ENCODE results near the gene ACOX1.

The ACOX1 gene

GRCh38 chr17:75917141-75917916 is 61.6 kb downstream of the ACOX1 start:
- DNase-seq = no peak
- Mint-ChIP-seq H3K4me1 (peaks cover 9% of the 10 kb centered on the region), H3K27ac (no peak overlapping the region), H3K4me3 (no peak overlapping the region), H3K36me3 (ENCODE audit: low read depth) (no peaks in the 10 kb centered on the region), H3K27me3 (ENCODE audit: low read depth, poor library complexity) (peaks cover 4% of the 10 kb centered on the region), H3K9me3 (no peaks in the 10 kb centered on the region)
- no peak for TF ChIP-seq CTCF (IDR thresholded peaks at IDR 0.05)

GRCh38 chr17:75915268-75915667 is 63.7 kb downstream of the ACOX1 start:
- no peak for TF ChIP-seq CTCF (IDR thresholded peaks at IDR 0.05)
- Mint-ChIP-seq H3K4me1 (peaks cover 9% of the 10 kb centered on the region), H3K27ac (no peak overlapping the region), H3K27me3 (ENCODE audit: low read depth, poor library complexity) (peaks cover 4% of the 10 kb centered on the region), H3K4me3 (no peak overlapping the region), H3K36me3 (ENCODE audit: low read depth) (no peaks in the 10 kb centered on the region), H3K9me3 (no peaks in the 10 kb centered on the region)
- no peak for DNase-seq

GRCh38 chr17:75914643-75915267 is 64.2 kb downstream of the ACOX1 start:
- Mint-ChIP-seq H3K27me3 (ENCODE audit: low read depth, poor library complexity) (peaks cover 4% of the 10 kb centered on the region), H3K27ac (no peak overlapping the region), H3K4me3 (no peak overlapping the region), H3K9me3 (no peaks in the 10 kb centered on the region), H3K4me1 (peaks cover 9% of the 10 kb centered on the region), H3K36me3 (ENCODE audit: low read depth) (no peaks in the 10 kb centered on the region)
- DNase-seq = no peak
- no peak for TF ChIP-seq CTCF (IDR thresholded peaks at IDR 0.05)

GRCh38 chr17:75913537-75914210 is 65.3 kb downstream of the ACOX1 start:
- no peak overlapping the region for H3K4me3 Mint-ChIP-seq
- peaks cover 4% of the 10 kb centered on the region for H3K27me3 Mint-ChIP-seq (ENCODE audit: low read depth, poor library complexity)
- no peak for DNase-seq
- no peak for TF ChIP-seq CTCF (IDR thresholded peaks at IDR 0.05)
- no peaks in the 10 kb centered on the region for H3K36me3 Mint-ChIP-seq (ENCODE audit: low read depth)
- peaks cover 9% of the 10 kb centered on the region for H3K4me1 Mint-ChIP-seq
- H3K27ac Mint-ChIP-seq = no peak overlapping the region
- H3K9me3 Mint-ChIP-seq = no peaks in the 10 kb centered on the region

GRCh38 chr17:75910699-75911098 is 68.3 kb downstream of the ACOX1 start:
- peaks cover 3% of the 10 kb centered on the region for H3K4me1 Mint-ChIP-seq
- no peak for TF ChIP-seq CTCF (IDR thresholded peaks at IDR 0.05)
- DNase-seq = peak; percentile 36
- no peaks in the 10 kb centered on the region for H3K9me3 Mint-ChIP-seq
- H3K36me3 Mint-ChIP-seq (ENCODE audit: low read depth) = no peaks in the 10 kb centered on the region
- H3K27ac Mint-ChIP-seq = no peak overlapping the region
- H3K4me3 Mint-ChIP-seq = no peak overlapping the region
- H3K27me3 Mint-ChIP-seq (ENCODE audit: low read depth, poor library complexity) = no peaks in the 10 kb centered on the region
